Astrocyte (in vitro differentiated cells and primary cell): ENCODE results near the gene PAFAH2. TPM values are rescaled to one million over a fixed set of nuclear protein-coding genes. Genes with fewer than 3 reads are reported as not detected.

Source experiments
- DNase-seq: peaks from one replicate; pipeline ENCODE4 v3.0.0-alpha.2; 2010; ENCODE audit warnings: low read depth
- FAIRE-seq: peaks from 2 replicates; lab custom pipeline; 2011; peaks lifted over from hg19 to GRCh38; lab: Jason Lieb, UNC
- H2AFZ ChIP-seq: 2 replicates; pipeline ENCODE4 v1.6.0; 2012; ENCODE audit warnings: low read depth, low read length, inconsistent platforms
- H3K27ac ChIP-seq: 2 replicates; pipeline ENCODE4 v1.5.1; 2011; ENCODE audit warnings: low read depth, low read length, inconsistent platforms
- H3K27me3 ChIP-seq: 2 replicates; pipeline ENCODE4 v1.6.0; 2011; ENCODE audit warnings: low read length, inconsistent platforms; ENCODE audit not compliant: insufficient read depth
- H3K36me3 ChIP-seq: 2 replicates; pipeline ENCODE4 v1.5.1; 2011; ENCODE audit warnings: low read length, inconsistent platforms; ENCODE audit not compliant: insufficient read depth
- H3K4me1 ChIP-seq: 2 replicates; pipeline ENCODE4 v1.5.1; 2011; ENCODE audit warnings: low read length, inconsistent platforms; ENCODE audit not compliant: insufficient read depth
- H3K4me2 ChIP-seq: 2 replicates; pipeline ENCODE4 v1.6.0; 2012; ENCODE audit warnings: low read length, inconsistent platforms
- H3K4me3 ChIP-seq: 2 replicates; pipeline ENCODE4 v1.5.1; 2011; ENCODE audit warnings: low read depth, mild to moderate bottlenecking, low read length, inconsistent platforms; ENCODE audit not compliant: insufficient read depth
- H3K79me2 ChIP-seq: 2 replicates; pipeline ENCODE4 v1.6.0; 2012; ENCODE audit warnings: mild to moderate bottlenecking, low read length, inconsistent platforms; ENCODE audit not compliant: insufficient read depth
- H3K9ac ChIP-seq: 2 replicates; pipeline ENCODE4 v1.6.0; 2012; ENCODE audit warnings: mild to moderate bottlenecking, low read length, inconsistent platforms
- H3K9me3 ChIP-seq: 2 replicates; pipeline ENCODE4 v1.5.1; 2012; ENCODE audit warnings: low read depth, mild to moderate bottlenecking, low read length, inconsistent platforms; ENCODE audit not compliant: insufficient read depth
- H4K20me1 ChIP-seq: 2 replicates; pipeline ENCODE4 v1.6.0; 2012; ENCODE audit warnings: low read length, inconsistent platforms; ENCODE audit not compliant: insufficient read depth
- H3K27ac Mint-ChIP-seq: one replicate; pipeline ENCODE4 v1.8.0; 2021; ENCODE audit warnings: mild to moderate bottlenecking, mixed read lengths; ENCODE audit not compliant: unreplicated experiment
- H3K27me3 Mint-ChIP-seq: one replicate; pipeline ENCODE4 v1.8.0; 2021; ENCODE audit warnings: low read depth, mixed read lengths; ENCODE audit not compliant: unreplicated experiment
- H3K36me3 Mint-ChIP-seq: one replicate; pipeline ENCODE4 v1.8.0; 2021; ENCODE audit warnings: low read depth, mixed read lengths; ENCODE audit not compliant: unreplicated experiment
- H3K4me1 Mint-ChIP-seq: one replicate; pipeline ENCODE4 v1.8.0; 2021; ENCODE audit warnings: low read depth, mixed read lengths; ENCODE audit not compliant: unreplicated experiment
- H3K4me3 Mint-ChIP-seq: one replicate; pipeline ENCODE4 v1.8.0; 2021; ENCODE audit warnings: mild to moderate bottlenecking, moderate library complexity, mixed read lengths; ENCODE audit not compliant: unreplicated experiment
- H3K9me3 Mint-ChIP-seq: one replicate; pipeline ENCODE4 v1.8.0; 2021; ENCODE audit warnings: mild to moderate bottlenecking, mixed read lengths; ENCODE audit not compliant: unreplicated experiment
- CTCF ChIP-seq: IDR thresholded peaks from 2 replicates; pipeline ENCODE4 v1.5.1; 2011; ENCODE audit warnings: low read depth, mild to moderate bottlenecking, inconsistent platforms, low read length, moderate library complexity; ENCODE audit not compliant: insufficient read depth
- EZH2 ChIP-seq: IDR thresholded peaks from 2 replicates; pipeline ENCODE4 v1.6.1; 2012; ENCODE audit warnings: mild to moderate bottlenecking, low read length, inconsistent platforms; ENCODE audit not compliant: insufficient read depth
- total RNA-seq: library from RNA; stranded (reverse); gene quantifications from 2 replicates; pipeline ENCODE4 v1.2.1, GENCODE V29; 2021

PAFAH2 gene
- total RNA-seq, 1 donor from 2014 or later, result 14.1 TPM

GRCh38 chr1:26031611-26032220 is 33.9 kb upstream of the PAFAH2 start:
- H3K4me2 ChIP-seq, result no peak overlapping the region
- H3K4me1 ChIP-seq, result peaks cover 16% of the 10 kb centered on the region
- no peaks in the 10 kb centered on the region for H3K36me3 ChIP-seq
- H3K79me2 ChIP-seq, result no peaks in the 10 kb centered on the region
- Mint-ChIP-seq H3K9me3 (no peaks in the 10 kb centered on the region), H3K27me3 (peaks cover 3% of the 10 kb centered on the region), H3K4me1 (peaks cover 26% of the 10 kb centered on the region), H3K36me3 (peaks cover 19% of the 10 kb centered on the region), H3K4me3 (no peak overlapping the region), H3K27ac (no peak overlapping the region)
- H3K9ac ChIP-seq, result no peak overlapping the region
- no peak overlapping the region for H3K27ac ChIP-seq
- no peaks in the 10 kb centered on the region for H3K27me3 ChIP-seq
- no peaks in the 10 kb centered on the region for H3K9me3 ChIP-seq
- H4K20me1 ChIP-seq, result no peaks in the 10 kb centered on the region
- FAIRE-seq (no peak), DNase-seq (no peak)
- no peak overlapping the region for H2AFZ ChIP-seq
- TF ChIP-seq EZH2, result no peak
- no peak for TF ChIP-seq CTCF
- H3K4me3 ChIP-seq, result no peak overlapping the region

GRCh38 chr1:26031196-26031595 is 33.3 kb upstream of the PAFAH2 start:
- H3K4me2 ChIP-seq, result no peak overlapping the region
- no peaks in the 10 kb centered on the region for H3K9me3 ChIP-seq
- H3K36me3 Mint-ChIP-seq, result peaks cover 19% of the 10 kb centered on the region
- H3K9ac ChIP-seq, result no peak overlapping the region
- no peak for DNase-seq
- peaks cover 22% of the 10 kb centered on the region for H3K4me1 Mint-ChIP-seq
- TF ChIP-seq EZH2, result no peak
- no peak for TF ChIP-seq CTCF
- FAIRE-seq, result no peak
- peak overlapping the region; percentile 18 for H3K27ac Mint-ChIP-seq
- no peaks in the 10 kb centered on the region for H3K79me2 ChIP-seq
- no peak overlapping the region for H2AFZ ChIP-seq
- H3K27me3 Mint-ChIP-seq, result peaks cover 3% of the 10 kb centered on the region
- no peaks in the 10 kb centered on the region for H4K20me1 ChIP-seq
- peaks cover 11% of the 10 kb centered on the region for H3K4me1 ChIP-seq
- no peak overlapping the region for H3K4me3 ChIP-seq
- H3K27ac ChIP-seq, result no peak overlapping the region
- no peak overlapping the region for H3K4me3 Mint-ChIP-seq
- no peaks in the 10 kb centered on the region for H3K36me3 ChIP-seq
- H3K9me3 Mint-ChIP-seq, result no peaks in the 10 kb centered on the region
- H3K27me3 ChIP-seq, result no peaks in the 10 kb centered on the region

GRCh38 chr1:26029864-26030481 is 32.1 kb upstream of the PAFAH2 start:
- H2AFZ ChIP-seq, result no peak overlapping the region
- peak; percentile 12 for TF ChIP-seq CTCF
- TF ChIP-seq EZH2, result no peak
- Mint-ChIP-seq H3K27me3 (peaks cover 3% of the 10 kb centered on the region), H3K4me3 (no peak overlapping the region), H3K36me3 (peaks cover 19% of the 10 kb centered on the region), H3K9me3 (no peaks in the 10 kb centered on the region), H3K27ac (no peak overlapping the region), H3K4me1 (peaks cover 23% of the 10 kb centered on the region)
- FAIRE-seq (no peak), DNase-seq (no peak)
- H3K4me2 ChIP-seq, result no peak overlapping the region
- peaks cover 8% of the 10 kb centered on the region for H3K4me1 ChIP-seq
- H3K27ac ChIP-seq, result no peak overlapping the region
- H3K36me3 ChIP-seq, result no peaks in the 10 kb centered on the region
- no peaks in the 10 kb centered on the region for H3K79me2 ChIP-seq
- no peaks in the 10 kb centered on the region for H3K9me3 ChIP-seq
- H3K9ac ChIP-seq, result no peak overlapping the region
- H3K27me3 ChIP-seq, result no peaks in the 10 kb centered on the region
- H3K4me3 ChIP-seq, result no peak overlapping the region
- H4K20me1 ChIP-seq, result no peaks in the 10 kb centered on the region
